PFSK-1 (cell line): ENCODE measurements around the gene TCTN1.

Experiments
- FOXP2 ChIP-seq: optimal IDR thresholded peaks from 2 replicates; pipeline ENCODE3; 2011; ENCODE audit warnings: borderline replicate concordance, control low read depth, inconsistent platforms; ENCODE audit not compliant: insufficient read depth; ENCODE audit errors: extremely low read length, extremely low read depth
- POLR2AphosphoS5 ChIP-seq: IDR thresholded peaks from 2 replicates; pipeline ENCODE4 v1.6.1; 2012; ENCODE audit warnings: low read depth, mild to moderate bottlenecking, control low read depth, low read length, moderate library complexity
- REST ChIP-seq, 2 experiments: IDR thresholded peaks; 2 replicates each; pipeline versions ENCODE4 v1.6.1 to v1.8.0; 2011 to 2012; ENCODE audit warnings: low read depth in 2 of 2, low read length in 2 of 2, control low read depth in 1 of 2, inconsistent platforms in 1 of 2, mild to moderate bottlenecking in 1 of 2, moderate library complexity in 1 of 2; ENCODE audit not compliant: insufficient read depth in 1 of 2
- SIN3A ChIP-seq: IDR thresholded peaks from 2 replicates; pipeline ENCODE4 v1.6.1; 2012; ENCODE audit warnings: mild to moderate bottlenecking, low read length, moderate library complexity, borderline replicate concordance; ENCODE audit not compliant: insufficient read depth
- TAF1 ChIP-seq: IDR thresholded peaks from 2 replicates; pipeline ENCODE4 v1.6.1; 2012; ENCODE audit warnings: low read length, control low read depth, borderline replicate concordance; ENCODE audit not compliant: insufficient read depth

Gene TCTN1

GRCh38 chr12:110622582-110622981 is 8.7 kb downstream of the TCTN1 start:
- TF ChIP-seq SIN3A, result no peak
- no peak for TF ChIP-seq FOXP2
- no peak for TF ChIP-seq REST (IDR thresholded peaks at IDR 0.05; ENCODE audit: insufficient read depth in 1 of 2, low read depth in 2 of 2, low read length in 2 of 2)
- no peak for TF ChIP-seq TAF1
- no peak for TF ChIP-seq POLR2AphosphoS5

GRCh38 chr12:110627500-110628195 is 13.7 kb downstream of the TCTN1 start:
- TF ChIP-seq POLR2AphosphoS5 (no peak), REST (IDR thresholded peaks at IDR 0.05; ENCODE audit: insufficient read depth in 1 of 2, low read depth in 2 of 2, low read length in 2 of 2) (no peak), TAF1 (no peak), FOXP2 (no peak), SIN3A (no peak)

- no peak for TF ChIP-seq REST (IDR thresholded peaks at IDR 0.05; ENCODE audit: insufficient read depth in 1 of 2, low read depth in 2 of 2, low read length in 2 of 2)
- TF ChIP-seq POLR2AphosphoS5, result no peak
- no peak for TF ChIP-seq SIN3A
- no peak for TF ChIP-seq FOXP2
- no peak for TF ChIP-seq TAF1
These were observed 21.1 kb downstream of the TCTN1 start for GRCh38 chr12:110635055-110635454.

GRCh38 chr12:110636516-110636915 is 22.6 kb downstream of the TCTN1 start:
- no peak for TF ChIP-seq FOXP2

- no peak for TF ChIP-seq TAF1
- TF ChIP-seq SIN3A, result no peak
These were observed 24.0 kb downstream of the TCTN1 start for GRCh38 chr12:110637869-110638441.

- TF ChIP-seq TAF1 (no peak), REST (IDR thresholded peaks at IDR 0.05; ENCODE audit: insufficient read depth in 1 of 2, low read depth in 2 of 2, low read length in 2 of 2) (no peak), POLR2AphosphoS5 (no peak), FOXP2 (no peak), SIN3A (no peak)
These were observed 24.9 kb downstream of the TCTN1 start for GRCh38 chr12:110638796-110639195.
